Esophagus muscularis mucosa (tissue), 4 donors: ENCODE measurements around the gene PICALM. TPM values are rescaled to one million over a fixed set of nuclear protein-coding genes. Genes with fewer than 3 reads are reported as not detected.

Experiments used
- DNase-seq: peaks from one replicate; pipeline ENCODE4 v3.0.0-alpha.2; 2017; ENCODE audit errors: extremely low spot score
- H3K27ac ChIP-seq, 4 donors: fragments of 200-600 bp; sonication (generic); replicated peaks in 1 of 4; 1 replicate in 3 of 4; 2 replicates in 1 of 4; pipeline ENCODE4 v1.5.1; 2016 to 2019; ENCODE audit warnings: mild to moderate bottlenecking in 1 of 4
- H3K27me3 ChIP-seq, 4 donors: fragments of 200-600 bp; sonication (generic); one replicate each; pipeline versions ENCODE4 v1.5.1 to v1.6.0; 2016 to 2019
- H3K36me3 ChIP-seq, 4 donors: fragments of 200-600 bp; sonication (generic); one replicate each; pipeline ENCODE4 v1.5.1; 2016 to 2019
- H3K4me1 ChIP-seq, 4 donors: fragments of 200-600 bp; sonication (generic); one replicate each; pipeline ENCODE4 v1.5.1; 2016 to 2019
- H3K4me3 ChIP-seq, 4 donors: fragments of 200-600 bp; sonication (generic); 1 replicate in 2 of 4; 2 replicates in 2 of 4; pipeline ENCODE4 v1.5.1; 2016 to 2019; ENCODE audit warnings: mild to moderate bottlenecking in 4 of 4, moderate library complexity in 1 of 4
- H3K9me3 ChIP-seq, 4 donors: fragments of 200-600 bp; sonication (generic); 1 replicate in 3 of 4; 2 replicates in 1 of 4; pipeline ENCODE4 v1.5.1; 2016 to 2019
- EP300 ChIP-seq: sonication (generic); formaldehyde crosslinking; IDR thresholded peaks from one replicate; pipeline ENCODE4 v1.6.1; 2017; ENCODE audit warnings: antibody characterized with exemption
- POLR2A ChIP-seq: fragments of 450-650 bp; IDR thresholded peaks from one replicate; pipeline ENCODE4 v1.6.1; 2017; ENCODE audit warnings: antibody characterized with exemption, moderate library complexity, mild to moderate bottlenecking, low read depth
- POLR2AphosphoS5 ChIP-seq, 2 donors: sonication (generic); formaldehyde crosslinking; IDR thresholded peaks; one replicate each; pipeline ENCODE4 v1.6.1; 2017; ENCODE audit warnings: antibody characterized with exemption in 2 of 2
- WGBS: methylation state at CpG from one replicate; pipeline ENCODE4 v1.1.5; 2018; 5-methylcytosine and 5-hydroxymethylcytosine counted together
- intact Hi-C: fragments of 100-400 bp; cut with DNase I; formaldehyde crosslinking; loops from one replicate; pipeline ENCODE4 v1.15.1; 2023
- total RNA-seq, 4 donors: library from RNA; depleted of rRNA; stranded (reverse); fragments of >200 nt; gene quantifications; one replicate each; pipeline versions ENCODE4 v1.1.0 to v1.2.1, GENCODE V29; 2016
- TF ChIP-seq, protein P1 (sequence below), 3 experiments: fragments of 200-600 bp in 2 of 3; fragments of 450-650 bp in 1 of 3; sonication (generic) in 2 of 3; IDR thresholded peaks; one replicate each; pipeline ENCODE4 v1.5.1; 2017 to 2019; ENCODE audit warnings: antibody characterized with exemption in 3 of 3, mild to moderate bottlenecking in 2 of 3, moderate library complexity in 1 of 3

The PICALM gene
- total RNA-seq, 4 donors from 2014 or later, result 228 to 281 (median 266) TPM

DNA sequence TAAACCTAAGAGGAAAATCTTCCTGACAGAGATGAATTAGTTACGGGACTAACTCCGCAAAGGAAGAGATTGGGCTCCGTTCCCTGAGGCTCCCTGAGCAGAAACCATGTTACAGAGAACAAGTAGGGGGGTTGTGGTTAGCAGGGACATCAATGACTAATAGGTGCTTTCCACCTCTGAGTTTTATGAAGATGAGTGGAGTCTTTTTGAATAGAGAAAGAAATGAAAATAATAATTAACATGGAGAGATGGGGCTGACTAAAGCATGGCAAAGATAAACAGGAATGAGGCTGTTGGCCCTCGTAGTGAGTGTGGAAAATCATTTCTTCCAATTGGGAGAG lies 47.5 kb upstream of the PICALM start:
- 24% methylated on average over 4 of the region's 4 CpGs for WGBS

DNA sequence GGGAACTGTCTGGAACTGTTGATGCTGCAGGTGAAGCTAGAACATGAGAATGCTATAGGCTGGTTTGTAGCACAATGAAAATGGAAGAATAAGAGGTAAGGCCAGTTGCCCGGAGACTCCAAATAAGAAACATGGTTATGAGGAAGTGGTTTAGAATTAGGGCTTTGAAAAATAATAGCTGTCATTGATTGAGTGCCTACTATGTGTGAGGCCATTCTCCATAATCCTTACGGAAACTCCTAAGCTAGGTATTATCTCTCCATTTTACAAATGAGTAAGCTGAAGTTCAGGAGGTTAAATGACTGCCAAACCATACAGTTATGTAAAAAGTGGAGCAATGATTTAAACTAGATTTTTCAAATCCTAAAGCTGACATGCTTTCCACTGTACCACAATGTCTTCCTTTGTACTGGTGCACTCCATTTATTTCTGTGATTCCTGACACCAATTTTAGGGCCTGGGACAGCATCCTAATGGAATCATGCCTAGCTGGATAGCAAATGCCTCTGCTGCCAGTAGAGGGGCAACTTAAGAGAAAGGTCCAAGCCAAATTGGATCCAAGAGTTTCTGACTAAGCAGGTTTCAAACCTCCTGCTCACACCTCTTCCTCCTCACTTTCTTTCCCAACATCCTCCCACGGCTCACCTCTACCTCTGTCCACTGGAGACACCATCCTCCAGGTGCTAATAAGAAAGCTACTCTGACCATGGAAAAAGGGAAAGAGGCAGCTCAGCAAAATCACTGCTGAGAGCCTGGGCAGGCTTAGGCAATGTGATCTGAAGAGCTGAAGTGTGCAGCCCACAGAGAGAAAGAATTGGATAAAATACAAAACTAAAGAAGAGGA lies 46.9 kb upstream of the PICALM start:
- TF ChIP-seq POLR2AphosphoS5 (IDR thresholded peaks at IDR 0.05) (no peak), POLR2A (no peak), EP300 (no peak)
- TF ChIP-seq, protein P1, sequence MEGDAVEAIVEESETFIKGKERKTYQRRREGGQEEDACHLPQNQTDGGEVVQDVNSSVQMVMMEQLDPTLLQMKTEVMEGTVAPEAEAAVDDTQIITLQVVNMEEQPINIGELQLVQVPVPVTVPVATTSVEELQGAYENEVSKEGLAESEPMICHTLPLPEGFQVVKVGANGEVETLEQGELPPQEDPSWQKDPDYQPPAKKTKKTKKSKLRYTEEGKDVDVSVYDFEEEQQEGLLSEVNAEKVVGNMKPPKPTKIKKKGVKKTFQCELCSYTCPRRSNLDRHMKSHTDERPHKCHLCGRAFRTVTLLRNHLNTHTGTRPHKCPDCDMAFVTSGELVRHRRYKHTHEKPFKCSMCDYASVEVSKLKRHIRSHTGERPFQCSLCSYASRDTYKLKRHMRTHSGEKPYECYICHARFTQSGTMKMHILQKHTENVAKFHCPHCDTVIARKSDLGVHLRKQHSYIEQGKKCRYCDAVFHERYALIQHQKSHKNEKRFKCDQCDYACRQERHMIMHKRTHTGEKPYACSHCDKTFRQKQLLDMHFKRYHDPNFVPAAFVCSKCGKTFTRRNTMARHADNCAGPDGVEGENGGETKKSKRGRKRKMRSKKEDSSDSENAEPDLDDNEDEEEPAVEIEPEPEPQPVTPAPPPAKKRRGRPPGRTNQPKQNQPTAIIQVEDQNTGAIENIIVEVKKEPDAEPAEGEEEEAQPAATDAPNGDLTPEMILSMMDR (IDR thresholded peaks at IDR 0.05), result peak in 1 of 3 experiments; percentile 7
- Histone ChIP-seq H3K9me3 (no peaks in the 10 kb centered on the region), H3K36me3 (no peaks in the 10 kb centered on the region), H3K27me3 (no peaks in the 10 kb centered on the region), H3K4me1 (peaks cover 0 to 44% (median 39%) of the 10 kb centered on the region in 4 donors), H3K27ac (peak overlapping the region; percentile 25 to 71 (median 44)), H3K4me3 (no peak overlapping the region)
- DNase-seq, result no peak
- intact Hi-C loops, result no loop called here
- WGBS, result 54% methylated on average over 3 of the region's 3 CpGs

More for the DNA sequence above, 47.5 kb upstream of the PICALM start:
- intact Hi-C loops, result no loop called here
- H3K4me3 ChIP-seq, result no peak overlapping the region
- no peaks in the 10 kb centered on the region for H3K27me3 ChIP-seq
- H3K27ac ChIP-seq, result peak overlapping the region; percentile 25 to 71 (median 44)
- no peak for DNase-seq
- H3K4me1 ChIP-seq, result peaks cover 0 to 44% (median 39%) of the 10 kb centered on the region in 4 donors
- H3K9me3 ChIP-seq, result no peaks in the 10 kb centered on the region
- TF ChIP-seq, protein P1 (IDR thresholded peaks at IDR 0.05), result no peak
- TF ChIP-seq EP300 (no peak), POLR2A (no peak), POLR2AphosphoS5 (IDR thresholded peaks at IDR 0.05) (peak; percentile 40 to 42)
- H3K36me3 ChIP-seq, result no peaks in the 10 kb centered on the region

DNA sequence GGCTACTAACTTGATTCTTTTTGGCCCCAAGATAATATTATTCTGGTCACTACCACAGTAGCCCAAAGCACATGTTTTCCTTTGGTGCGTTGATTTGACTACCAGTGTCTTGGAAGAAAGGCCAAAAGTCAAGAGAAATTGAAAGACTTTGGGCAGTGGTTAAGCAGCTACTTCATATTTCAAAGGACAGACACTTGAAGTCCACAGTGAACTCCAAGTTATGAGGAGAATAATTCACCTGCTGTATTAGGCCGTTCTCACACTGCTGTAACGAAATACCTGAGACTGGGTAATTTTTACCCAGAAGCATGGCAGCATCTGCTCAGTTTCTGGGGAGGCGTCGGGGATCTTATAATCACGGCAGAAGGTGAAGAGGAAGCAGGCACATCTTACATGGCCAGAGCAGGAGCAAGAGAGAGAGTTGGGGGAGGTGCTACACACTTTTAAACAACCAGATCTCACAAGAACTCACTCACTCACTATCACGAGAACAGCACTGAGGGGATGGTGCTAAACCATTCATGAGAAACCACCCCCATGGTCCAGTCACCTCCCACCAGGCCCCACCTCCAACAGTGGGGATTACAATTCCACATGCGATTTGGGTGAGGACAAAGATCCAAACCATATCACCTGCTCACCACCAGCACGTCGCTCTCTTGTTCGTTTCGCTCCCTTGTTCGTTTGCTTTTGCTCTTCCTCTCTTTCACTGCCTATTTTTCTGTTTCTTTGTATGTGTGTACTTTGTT lies 40.2 kb upstream of the PICALM start:
- WGBS, result 95% methylated on average over 13 of the region's 13 CpGs
- no peak for DNase-seq

DNA sequence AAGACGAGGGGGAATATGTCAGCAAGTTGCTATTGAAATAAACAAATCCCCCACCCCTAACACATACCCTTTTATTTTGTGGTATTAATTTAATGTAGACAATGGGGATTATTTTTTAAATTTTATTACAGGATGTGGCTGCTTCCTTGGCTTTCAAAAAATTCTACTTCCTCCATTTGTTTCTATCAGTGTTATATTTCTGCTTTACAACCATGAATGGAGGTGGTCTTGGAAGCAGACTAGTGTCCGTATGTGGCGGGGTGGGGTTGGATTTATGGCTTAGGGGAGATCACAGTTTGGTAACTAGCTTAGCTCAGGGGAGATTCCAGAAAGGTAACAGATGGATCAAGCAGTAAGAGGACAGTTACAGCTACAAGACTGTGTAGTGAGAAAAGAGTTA lies 39.3 kb upstream of the PICALM start:
- Histone ChIP-seq H3K36me3 (no peaks in the 10 kb centered on the region), H3K27ac (no peak overlapping the region), H3K9me3 (no peaks in the 10 kb centered on the region), H3K4me1 (no peaks in the 10 kb centered on the region), H3K4me3 (no peak overlapping the region), H3K27me3 (no peaks in the 10 kb centered on the region)
- WGBS, result 74% methylated on average over 3 of the region's 3 CpGs
- TF ChIP-seq POLR2AphosphoS5 (IDR thresholded peaks at IDR 0.05), result no peak
- TF ChIP-seq, protein P1 (IDR thresholded peaks at IDR 0.05), result no peak
- TF ChIP-seq POLR2A, result no peak
- no peak for TF ChIP-seq EP300
- intact Hi-C loops, result no loop called here
- DNase-seq, result no peak

More for the DNA sequence above, 40.2 kb upstream of the PICALM start:
- intact Hi-C loops, result no loop called here
- no peaks in the 10 kb centered on the region for H3K4me1 ChIP-seq
- no peaks in the 10 kb centered on the region for H3K9me3 ChIP-seq
- no peak overlapping the region for H3K27ac ChIP-seq
- H3K27me3 ChIP-seq, result no peaks in the 10 kb centered on the region
- no peak for TF ChIP-seq POLR2AphosphoS5 (IDR thresholded peaks at IDR 0.05)
- TF ChIP-seq, protein P1 (IDR thresholded peaks at IDR 0.05), result no peak
- no peak for TF ChIP-seq POLR2A
- TF ChIP-seq EP300, result no peak
- H3K36me3 ChIP-seq, result no peaks in the 10 kb centered on the region
- no peak overlapping the region for H3K4me3 ChIP-seq
